B cell (primary cell): ENCODE measurements around the gene SGCD. TPM values are rescaled to one million over a fixed set of nuclear protein-coding genes. Genes with fewer than 3 reads are reported as not detected.

Experiments used
- ATAC-seq: fragments of 200-7000 bp; cut with Tn5 transposase; one replicate; pipeline ENCODE4 v1.10.0; 2021; ENCODE audit warnings: low read depth, mild to moderate bottlenecking, moderate number of reproducible peaks, moderate library complexity
- CTCF ChIA-PET: fragments of 350-600 bp; sonication (Branson Sonifier 250); formaldehyde crosslinking; loops from one replicate; lab custom pipeline; 2021; ENCODE audit warnings: antibody characterized with exemption, inconsistent platforms; lab: Charles Lee
- POLR2A ChIA-PET: fragments of 350-600 bp; sonication (Branson Sonifier 250); formaldehyde crosslinking; loops from one replicate; lab custom pipeline; 2021; ENCODE audit warnings: antibody characterized with exemption; lab: Charles Lee
- DNase-seq: peaks from one replicate; pipeline ENCODE4 v3.0.0; 2013
- H2AFZ ChIP-seq: 2 replicates; pipeline ENCODE4 v1.6.1; 2012; ENCODE audit warnings: mild to moderate bottlenecking, low read depth, low read length; ENCODE audit not compliant: insufficient read depth, poor library complexity, severe bottlenecking
- H3K27ac ChIP-seq, 2 donors: 1 replicate in 1 of 2; 2 replicates in 1 of 2; pipeline ENCODE4 v1.5.1; 2012 to 2013; ENCODE audit warnings: low read length in 2 of 2, mild to moderate bottlenecking in 2 of 2, moderate library complexity in 1 of 2
- H3K27me3 ChIP-seq, 4 experiments: fragments of 200-600 bp in 1 of 4; sonication (generic) in 1 of 4; replicated peaks in 1 of 4; 1 replicate in 2 of 4; 2 replicates in 2 of 4; pipeline versions ENCODE4 v1.6.1 to v1.7.0; 2013 to 2016; ENCODE audit warnings: low read length in 3 of 4, mild to moderate bottlenecking in 2 of 4, mixed read lengths in 1 of 4, moderate library complexity in 1 of 4; ENCODE audit not compliant: insufficient read depth in 4 of 4, control insufficient read depth in 3 of 4; ENCODE audit errors: control extremely low read depth in 1 of 4
- H3K36me3 ChIP-seq, 2 experiments: replicated peaks in 1 of 2; 1 replicate in 1 of 2; 2 replicates in 1 of 2; pipeline versions ENCODE4 v1.6.1 to v1.7.1; 2013; ENCODE audit warnings: low read length in 1 of 2; ENCODE audit not compliant: insufficient read depth in 2 of 2, control insufficient read depth in 1 of 2; ENCODE audit errors: control extremely low read depth in 1 of 2, extremely low read depth in 1 of 2
- H3K4me1 ChIP-seq, 2 donors: fragments of 200-600 bp in 1 of 2; sonication (generic) in 1 of 2; 1 replicate in 1 of 2; 2 replicates in 1 of 2; pipeline versions ENCODE4 v1.5.1 to v1.6.1; 2013 to 2017; ENCODE audit warnings: low read length in 2 of 2; ENCODE audit not compliant: control insufficient read depth in 2 of 2, insufficient read depth in 2 of 2
- H3K4me2 ChIP-seq: replicated peaks from 2 replicates; pipeline ENCODE3; 2012; ENCODE audit warnings: mild to moderate bottlenecking, low read depth, low read length; ENCODE audit not compliant: poor library complexity, severe bottlenecking
- H3K4me3 ChIP-seq, 5 experiments: fragments of 200-600 bp in 1 of 5; sonication (generic) in 1 of 5; 1 replicate in 3 of 5; 2 replicates in 2 of 5; pipeline versions ENCODE4 v1.5.1 to v1.7.0; 2011 to 2016; ENCODE audit warnings: low read length in 4 of 5, mild to moderate bottlenecking in 4 of 5, low read depth in 2 of 5, control low read depth in 1 of 5, moderate library complexity in 1 of 5; ENCODE audit not compliant: insufficient read depth in 1 of 5; ENCODE audit errors: control extremely low read depth in 1 of 5, extremely low read depth in 1 of 5
- H3K79me2 ChIP-seq: fragments of 200-600 bp; sonication (generic); one replicate; pipeline ENCODE4 v1.6.0; 2016; ENCODE audit warnings: low read length; ENCODE audit not compliant: control insufficient read depth, insufficient read depth
- H3K9ac ChIP-seq: fragments of 200-600 bp; sonication (generic); 2 replicates; pipeline ENCODE4 v1.6.1; 2017; ENCODE audit warnings: mild to moderate bottlenecking, low read length, moderate library complexity
- H3K9me3 ChIP-seq, 3 donors: one replicate each; pipeline versions ENCODE4 v1.6.1 to v1.7.1; 2013; ENCODE audit warnings: low read length in 2 of 3; ENCODE audit not compliant: control insufficient read depth in 2 of 3, insufficient read depth in 1 of 3; ENCODE audit errors: control extremely low read depth in 1 of 3
- H4K20me1 ChIP-seq: 2 replicates; pipeline ENCODE4 v1.6.0; 2012; ENCODE audit warnings: mild to moderate bottlenecking, low read length; ENCODE audit not compliant: insufficient read depth, control insufficient read depth, poor library complexity, severe bottlenecking
- H3K27ac Mint-ChIP-seq: one replicate; pipeline ENCODE4 v1.8.0; 2021; ENCODE audit warnings: mixed read lengths
- H3K27me3 Mint-ChIP-seq: one replicate; pipeline ENCODE4 v1.8.0; 2021; ENCODE audit warnings: mixed read lengths
- H3K4me1 Mint-ChIP-seq: one replicate; pipeline ENCODE4 v1.8.0; 2021; ENCODE audit warnings: mixed read lengths
- H3K4me3 Mint-ChIP-seq: one replicate; pipeline ENCODE4 v1.8.0; 2021; ENCODE audit warnings: mixed read lengths
- H3K9me3 Mint-ChIP-seq: one replicate; pipeline ENCODE4 v1.8.0; 2022; ENCODE audit warnings: mixed read lengths; ENCODE audit not compliant: insufficient read depth
- CTCF ChIP-seq: fragments of 200-600 bp; IDR thresholded peaks from one replicate; pipeline ENCODE4 v1.8.0; 2022; ENCODE audit warnings: antibody characterized with exemption, mild to moderate bottlenecking
- EZH2 ChIP-seq: IDR thresholded peaks from 2 replicates; pipeline ENCODE4 v1.6.1; 2012; ENCODE audit warnings: borderline replicate concordance, low read depth, mild to moderate bottlenecking, moderate library complexity, low read length; ENCODE audit not compliant: insufficient read depth, poor library complexity, severe bottlenecking
- WGBS: methylation state at CpG from one replicate; pipeline ENCODE4 v1.1.5; 2013; ENCODE audit warnings: missing lambda C conversion rate; ENCODE audit not compliant: insufficient coverage; 5-methylcytosine and 5-hydroxymethylcytosine counted together
- intact Hi-C: fragments of 100-400 bp; cut with micrococcal nuclease; formaldehyde crosslinking; loops from one replicate; pipeline ENCODE4 v1.10.0; 2022
- polyA plus RNA-seq: library from polyadenylated mRNA; depleted of rRNA; stranded (reverse); fragments of >200 nt; gene quantifications from 2 replicates; pipeline ENCODE4 v1.2.3, GENCODE V29; 2012
- total RNA-seq, 2 donors: library from RNA; stranded (reverse); fragments of 120-200 nt in 1 of 2; gene quantifications; 1 replicate in 1 of 2; 2 replicates in 1 of 2; pipeline versions ENCODE4 v1.2.3 to v1.2.4, GENCODE V29; 2013 to 2022

SGCD gene
- total and polyA plus RNA-seq, 2 donors (not counting 1 experiment from before 2014, with no cell fraction given): not detected

- Histone ChIP-seq H3K4me3 (no peak overlapping the region), H3K9ac (no peak overlapping the region), H3K4me2 (no peak overlapping the region), H3K9me3 (no peaks in the 10 kb centered on the region), H4K20me1 (no peaks in the 10 kb centered on the region), H3K4me1 (no peaks in the 10 kb centered on the region), H2AFZ (no peak overlapping the region), H3K36me3 (no peaks in the 10 kb centered on the region), H3K27ac (no peak overlapping the region), H3K79me2 (no peaks in the 10 kb centered on the region), H3K27me3 (no peaks in the 10 kb centered on the region)
- H3K4me1 Mint-ChIP-seq: no peaks in the 10 kb centered on the region
- ATAC-seq (no peak), DNase-seq (no peak)
- H3K4me3 Mint-ChIP-seq: no peak overlapping the region
- H3K9me3 Mint-ChIP-seq: no peaks in the 10 kb centered on the region
- TF ChIP-seq EZH2 (no peak), CTCF (no peak)
- WGBS: no CpG with 5 or more reads among the region's 1 CpG
- H3K27me3 Mint-ChIP-seq: peaks cover 11% of the 10 kb centered on the region
- no peak overlapping the region for H3K27ac Mint-ChIP-seq
- POLR2A ChIA-PET: no interaction called here
- intact Hi-C loops: no loop called here
- CTCF ChIA-PET: interaction anchor here (1.1 kb wide), 1 partner anchor 13 kb away, joined by 3 read pairs; no protein-coding TSS in a partner anchor
Measured at GRCh38 chr5:156778139-156778706, 451.3 kb downstream of the SGCD start.

- Mint-ChIP-seq H3K9me3 (no peaks in the 10 kb centered on the region), H3K27ac (no peak overlapping the region), H3K4me3 (no peak overlapping the region), H3K4me1 (no peaks in the 10 kb centered on the region), H3K27me3 (peaks cover 14% of the 10 kb centered on the region)
- CTCF ChIA-PET: interaction anchor here (1.1 kb wide), 1 partner anchor 14 kb away, joined by 3 read pairs; no protein-coding TSS in a partner anchor
- no peaks in the 10 kb centered on the region for H3K4me1 ChIP-seq
- no CpG with 5 or more reads among the region's 2 CpGs for WGBS
- POLR2A ChIA-PET: no interaction called here
- H3K27ac ChIP-seq: no peak overlapping the region
- no peaks in the 10 kb centered on the region for H3K9me3 ChIP-seq
- no peaks in the 10 kb centered on the region for H3K36me3 ChIP-seq
- DNase-seq (no peak), ATAC-seq (no peak)
- no peak overlapping the region for H3K4me2 ChIP-seq
- H4K20me1 ChIP-seq: no peaks in the 10 kb centered on the region
- no peak overlapping the region for H2AFZ ChIP-seq
- H3K4me3 ChIP-seq: no peak overlapping the region
- H3K27me3 ChIP-seq: no peaks in the 10 kb centered on the region
- intact Hi-C loops: no loop called here
- H3K9ac ChIP-seq: no peak overlapping the region
- TF ChIP-seq CTCF (no peak), EZH2 (no peak)
- H3K79me2 ChIP-seq: no peaks in the 10 kb centered on the region
Measured at GRCh38 chr5:156778752-156779151, 451.8 kb downstream of the SGCD start.
